ENCODE data around the gene PRTG. TPM values are rescaled to one million over a fixed set of nuclear protein-coding genes. Genes with fewer than 3 reads are reported as not detected.

Gene PRTG
- total RNA-seq, 1 donor from 2014 or later, result under 0.01 TPM

DNA sequence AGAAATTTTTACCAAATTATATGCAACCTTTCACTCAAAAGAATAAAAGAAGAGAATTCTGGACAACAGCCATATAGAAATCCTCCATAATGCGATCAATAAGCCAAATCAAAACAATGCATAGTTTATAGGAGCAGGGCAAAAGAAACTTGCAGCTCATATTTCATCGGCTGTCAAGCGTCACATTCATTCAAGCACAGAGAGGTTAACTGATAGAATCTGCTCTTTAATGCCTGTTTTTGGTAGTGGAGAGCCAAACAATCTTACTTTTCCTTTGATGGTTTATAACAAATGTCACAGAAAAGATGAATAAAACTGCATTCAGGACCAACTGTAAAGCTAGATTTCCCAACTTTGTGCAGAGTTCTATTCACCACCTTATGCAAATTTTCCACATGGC, 35.4 kb downstream of the PRTG start:
- TF ChIP-seq CTCF (IDR thresholded peaks at IDR 0.05; ENCODE audit: insufficient read depth, low read length, severe bottlenecking), result no peak
- Histone ChIP-seq H3K4me3 (ENCODE audit: low read depth, low read length) (no peak overlapping the region), H3K36me3 (ENCODE audit: control insufficient read depth, insufficient read depth, low read length) (no peaks in the 10 kb centered on the region), H3K27me3 (ENCODE audit: control insufficient read depth, insufficient read depth, low read length) (peaks cover 1% of the 10 kb centered on the region)
- FAIRE-seq, result no peak
- no peak for DNase-seq (ENCODE audit: low read depth)

DNA sequence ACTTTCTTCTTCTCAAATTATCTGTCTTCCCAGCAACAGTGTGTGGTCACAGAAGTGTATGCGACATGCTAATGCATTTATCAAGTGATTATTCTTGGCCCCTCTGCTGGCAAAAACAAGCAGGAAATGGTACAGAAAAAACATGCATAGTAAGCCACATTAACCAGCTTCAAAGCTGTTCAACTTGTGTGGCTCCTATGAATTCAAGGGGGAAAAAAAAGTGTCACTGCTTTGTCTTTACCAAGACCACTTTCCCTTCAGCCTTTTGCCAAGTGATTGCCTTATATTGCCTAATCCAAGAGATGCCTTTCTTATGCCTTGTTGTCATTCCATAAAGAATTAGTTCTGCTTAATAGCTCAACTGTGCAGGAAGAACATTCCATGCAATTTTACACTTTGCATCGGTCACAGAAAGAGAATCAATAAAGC, 39.1 kb downstream of the PRTG start:
- FAIRE-seq (no peak), DNase-seq (ENCODE audit: low read depth) (no peak)

GRCh38 chr15:55700876-55701275, 42.1 kb downstream of the PRTG start:
- TF ChIP-seq CTCF (IDR thresholded peaks at IDR 0.05; ENCODE audit: insufficient read depth, low read length, severe bottlenecking), result no peak
- H3K27me3 ChIP-seq (ENCODE audit: control insufficient read depth, insufficient read depth, low read length), result peaks cover 1% of the 10 kb centered on the region
- FAIRE-seq (no peak), DNase-seq (ENCODE audit: low read depth) (no peak)
- H3K36me3 ChIP-seq (ENCODE audit: control insufficient read depth, insufficient read depth, low read length), result no peaks in the 10 kb centered on the region
- no peak overlapping the region for H3K4me3 ChIP-seq (ENCODE audit: low read depth, low read length)

More for the DNA sequence above, 39.1 kb downstream of the PRTG start:
- no peak for TF ChIP-seq CTCF (IDR thresholded peaks at IDR 0.05; ENCODE audit: insufficient read depth, low read length, severe bottlenecking)
- Histone ChIP-seq H3K27me3 (ENCODE audit: control insufficient read depth, insufficient read depth, low read length) (peaks cover 1% of the 10 kb centered on the region), H3K36me3 (ENCODE audit: control insufficient read depth, insufficient read depth, low read length) (no peaks in the 10 kb centered on the region), H3K4me3 (ENCODE audit: low read depth, low read length) (no peak overlapping the region)

DNA sequence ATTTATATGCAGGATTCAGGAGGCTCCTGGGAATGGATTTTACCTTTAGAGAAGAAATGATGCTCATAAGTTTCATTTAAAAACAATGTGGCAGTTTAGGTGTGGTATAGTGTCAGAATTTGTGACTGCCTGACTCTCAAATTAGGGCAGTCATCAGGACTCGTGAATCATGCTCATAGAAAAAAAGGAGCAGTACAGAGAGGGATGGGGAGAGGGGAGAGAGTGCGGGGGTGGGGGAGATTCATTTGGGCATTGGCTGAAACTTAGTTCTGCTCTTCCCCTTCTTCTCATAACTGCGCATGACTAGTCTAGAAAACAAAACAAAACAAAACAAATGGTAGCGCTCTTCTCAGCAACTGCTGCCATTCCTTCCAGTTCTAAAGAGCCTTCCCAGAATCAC, 44.3 kb downstream of the PRTG start:
- no peak for FAIRE-seq
- Histone ChIP-seq H3K4me3 (ENCODE audit: low read depth, low read length) (no peak overlapping the region), H3K36me3 (ENCODE audit: control insufficient read depth, insufficient read depth, low read length) (no peaks in the 10 kb centered on the region), H3K27me3 (ENCODE audit: control insufficient read depth, insufficient read depth, low read length) (no peaks in the 10 kb centered on the region)
- no peak for TF ChIP-seq CTCF (IDR thresholded peaks at IDR 0.05; ENCODE audit: insufficient read depth, low read length, severe bottlenecking)
- DNase-seq (ENCODE audit: low read depth), result no peak

DNA sequence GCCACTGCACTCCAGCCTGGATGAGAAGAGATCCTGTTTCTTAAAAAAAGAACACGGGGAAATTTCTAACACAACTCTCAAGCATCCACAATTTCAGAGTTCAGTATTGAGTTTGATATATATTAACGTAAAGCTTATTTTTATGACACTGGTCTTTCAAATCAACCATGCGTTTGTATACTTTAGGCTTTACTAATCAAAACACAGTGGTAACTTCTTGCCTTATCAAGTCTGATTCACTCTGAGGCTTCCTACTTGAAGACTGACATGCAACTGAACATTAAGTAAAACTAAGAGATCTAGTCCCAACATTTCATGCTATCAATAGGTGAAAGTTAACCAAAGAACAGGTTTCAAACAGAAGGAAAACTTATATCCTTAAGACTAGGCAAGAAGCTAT, 46.7 kb downstream of the PRTG start:
- H3K4me3 ChIP-seq (ENCODE audit: low read depth, low read length), result no peak overlapping the region
- H3K36me3 ChIP-seq (ENCODE audit: control insufficient read depth, insufficient read depth, low read length), result no peaks in the 10 kb centered on the region
- no peak for FAIRE-seq
- no peaks in the 10 kb centered on the region for H3K27me3 ChIP-seq (ENCODE audit: control insufficient read depth, insufficient read depth, low read length)
- DNase-seq (ENCODE audit: low read depth), result no peak
- TF ChIP-seq CTCF (IDR thresholded peaks at IDR 0.05; ENCODE audit: insufficient read depth, low read length, severe bottlenecking), result no peak

- TF ChIP-seq CTCF (IDR thresholded peaks at IDR 0.05; ENCODE audit: insufficient read depth, low read length, severe bottlenecking), result no peak
- DNase-seq (ENCODE audit: low read depth), result no peak
- FAIRE-seq, result no peak
- H3K27me3 ChIP-seq (ENCODE audit: control insufficient read depth, insufficient read depth, low read length), result no peaks in the 10 kb centered on the region
- no peaks in the 10 kb centered on the region for H3K36me3 ChIP-seq (ENCODE audit: control insufficient read depth, insufficient read depth, low read length)
- H3K4me3 ChIP-seq (ENCODE audit: low read depth, low read length), result no peak overlapping the region
Observed at GRCh38 chr15:55695432-55695831, 47.5 kb downstream of the PRTG start.
